Testis (tissue), 3 donors: ENCODE data around the gene SLC16A12. TPM values are rescaled to one million over a fixed set of nuclear protein-coding genes. Genes with fewer than 3 reads are reported as not detected.
"Not testable (repeated sequence)": the region's sequence is repeated elsewhere in the genome, so short reads cannot be mapped to it uniquely, and the experiment has no call there.

Source experiments
- DNase-seq: peaks from one replicate; pipeline ENCODE4 v3.0.0-alpha.2; 2019
- H3K27ac ChIP-seq, 2 donors: fragments of 200-600 bp; sonication (generic); one replicate each; pipeline ENCODE4 v1.5.1; 2019
- H3K27me3 ChIP-seq: fragments of 200-600 bp; sonication (generic); one replicate; pipeline ENCODE4 v1.5.1; 2019
- H3K36me3 ChIP-seq: fragments of 200-600 bp; sonication (generic); one replicate; pipeline ENCODE4 v1.5.1; 2017; ENCODE audit warnings: low read depth; ENCODE audit errors: missing control alignments
- H3K4me1 ChIP-seq: fragments of 200-600 bp; sonication (generic); one replicate; pipeline ENCODE4 v1.5.1; 2019
- H3K4me3 ChIP-seq, 2 donors: fragments of 200-600 bp; sonication (generic); one replicate each; pipeline ENCODE4 v1.5.1; 2017 to 2019
- H3K9me3 ChIP-seq: fragments of 200-600 bp; sonication (generic); one replicate; pipeline ENCODE4 v1.5.1; 2017
- CTCF ChIP-seq, 3 experiments: fragments of 450-650 bp in 2 of 3; fragments of 200-600 bp in 1 of 3; sonication (generic) in 1 of 3; IDR thresholded peaks; one replicate each; pipeline ENCODE4 v1.5.1; 2016 to 2019; ENCODE audit warnings: antibody characterized with exemption in 3 of 3, mild to moderate bottlenecking in 2 of 3, moderate library complexity in 1 of 3
- POLR2A ChIP-seq: fragments of 450-650 bp; IDR thresholded peaks from one replicate; pipeline ENCODE4 v1.6.1; 2017; ENCODE audit warnings: antibody characterized with exemption, mild to moderate bottlenecking, moderate library complexity
- WGBS, 2 donors: methylation state at CpG; one replicate each; pipeline ENCODE4 v1.1.5; 2018; 5-methylcytosine and 5-hydroxymethylcytosine counted together
- intact Hi-C: fragments of 100-400 bp; cut with DNase I; formaldehyde crosslinking; loops from one replicate; pipeline ENCODE4 v1.15.1; 2023; ENCODE audit warnings: low total_unique reads
- polyA plus RNA-seq: library from polyadenylated mRNA; stranded (reverse); fragments of 350-450 nt; fragmentation: Illumina TruSeq; extraction: RNeasy Lipid Tissue Mini Kit (QIAGEN cat#74804); gene quantifications from one replicate; pipeline ENCODE4 v1.2.3, GENCODE V29; 2014; ENCODE audit warnings: low read depth, low replicate concordance; ENCODE audit not compliant: insufficient read depth
- total RNA-seq, 2 donors: library from RNA; depleted of rRNA; stranded (reverse); fragments of >200 nt; gene quantifications; one replicate each; pipeline ENCODE4 v1.2.3, GENCODE V29; 2016

Gene SLC16A12
- total and polyA plus RNA-seq, 3 donors from 2014 or later, result 1.9 to 6.0 (median 2.8) TPM

GRCh38 chr10:89458784-89459183, 76.6 kb downstream of the SLC16A12 start:
- TF ChIP-seq CTCF (IDR thresholded peaks at IDR 0.05) (no peak), POLR2A (no peak)
- Histone ChIP-seq H3K4me1 (no peaks in the 10 kb centered on the region), H3K27me3 (no peaks in the 10 kb centered on the region), H3K36me3 (no peaks in the 10 kb centered on the region), H3K4me3 (no peak overlapping the region), H3K9me3 (no peaks in the 10 kb centered on the region), H3K27ac (no peak overlapping the region)
- no peak for DNase-seq
- intact Hi-C loops, result no loop called here
- WGBS, 2 donors, result 85 to 94% methylated on average over 1 of the region's 1 CpG

- Histone ChIP-seq H3K9me3 (no peaks in the 10 kb centered on the region), H3K4me3 (no peak overlapping the region), H3K4me1 (no peaks in the 10 kb centered on the region), H3K27me3 (no peaks in the 10 kb centered on the region), H3K27ac (peak overlapping the region in 1 of 2 donors; percentile 2), H3K36me3 (no peaks in the 10 kb centered on the region)
- TF ChIP-seq POLR2A, result no peak
- no peak for TF ChIP-seq CTCF (IDR thresholded peaks at IDR 0.05)
- 72 to 88% methylated on average over 3 of the region's 3 CpGs for WGBS, 2 donors
- no peak for DNase-seq
- intact Hi-C loops, result no loop called here
These were observed 77.1 kb downstream of the SLC16A12 start for GRCh38 chr10:89458291-89458690.

- DNase-seq, result no peak
- H3K27ac ChIP-seq, result no peak overlapping the region
- no peak overlapping the region for H3K4me3 ChIP-seq
- H3K4me1 ChIP-seq, result no peaks in the 10 kb centered on the region
- no peaks in the 10 kb centered on the region for H3K9me3 ChIP-seq
- TF ChIP-seq POLR2A (no peak), CTCF (IDR thresholded peaks at IDR 0.05) (no peak)
- intact Hi-C loops, result no loop called here
- 81 to 90% methylated on average over 1 of the region's 1 CpG for WGBS, 2 donors
- H3K27me3 ChIP-seq, result no peaks in the 10 kb centered on the region
- no peaks in the 10 kb centered on the region for H3K36me3 ChIP-seq
These were observed 80.6 kb downstream of the SLC16A12 start for GRCh38 chr10:89454561-89455347.

- Histone ChIP-seq H3K27ac (no peak overlapping the region), H3K9me3 (no peaks in the 10 kb centered on the region), H3K27me3 (no peaks in the 10 kb centered on the region), H3K36me3 (no peaks in the 10 kb centered on the region), H3K4me1 (no peaks in the 10 kb centered on the region), H3K4me3 (no peak overlapping the region)
- TF ChIP-seq POLR2A, result no peak
- no peak for TF ChIP-seq CTCF (IDR thresholded peaks at IDR 0.05)
- intact Hi-C loops, result no loop called here
- WGBS, 2 donors, result 81 to 83% methylated on average over 1 of the region's 1 CpG
- DNase-seq, result no peak
These were observed 83.2 kb downstream of the SLC16A12 start for GRCh38 chr10:89452193-89452592.

- Histone ChIP-seq H3K4me1 (no peaks in the 10 kb centered on the region), H3K9me3 (no peaks in the 10 kb centered on the region), H3K36me3 (no peaks in the 10 kb centered on the region), H3K4me3 (no peak overlapping the region), H3K27ac (no peak overlapping the region), H3K27me3 (no peaks in the 10 kb centered on the region)
- TF ChIP-seq POLR2A (no peak), CTCF (IDR thresholded peaks at IDR 0.05) (no peak)
- 74 to 77% methylated on average over 2 of the region's 2 CpGs for WGBS, 2 donors
- intact Hi-C loops, result no loop called here
- no peak for DNase-seq
These were observed 84.5 kb downstream of the SLC16A12 start for GRCh38 chr10:89450901-89451300.

- H3K4me1 ChIP-seq, H3K27me3 ChIP-seq, H3K27ac ChIP-seq, H3K36me3 ChIP-seq, intact Hi-C loops, H3K4me3 ChIP-seq, DNase-seq, H3K9me3 ChIP-seq: not testable (repeated sequence)
- 96% methylated on average over 7 of the region's 7 CpGs for WGBS, 2 donors
These were observed 90.6 kb downstream of the SLC16A12 start for GRCh38 chr10:89444819-89445218.
